Panc1 (cell line): ENCODE results near the gene KIF18B.

ENCODE experiments used
- CTCF ChIP-seq: fragments of 450-650 bp; IDR thresholded peaks from 2 replicates; pipeline ENCODE4 v1.5.1; 2017; ENCODE audit warnings: mild to moderate bottlenecking
- POLR2AphosphoS5 ChIP-seq: IDR thresholded peaks from 2 replicates; pipeline ENCODE4 v1.6.1; 2012; ENCODE audit warnings: mild to moderate bottlenecking, low read depth, low read length, moderate library complexity
- REST ChIP-seq, 2 experiments: IDR thresholded peaks; 2 replicates each; pipeline ENCODE4 v1.6.1; 2011 to 2012; ENCODE audit warnings: low read depth in 2 of 2, control low read depth in 1 of 2, low read length in 1 of 2, mild to moderate bottlenecking in 1 of 2, moderate library complexity in 1 of 2; ENCODE audit not compliant: insufficient read depth in 1 of 2
- SIN3A ChIP-seq: IDR thresholded peaks from 2 replicates; pipeline ENCODE4 v1.6.1; 2012; ENCODE audit warnings: low read depth, mild to moderate bottlenecking, low read length, moderate library complexity, borderline replicate concordance; ENCODE audit not compliant: insufficient read depth
- TCF7L2 ChIP-seq: IDR thresholded peaks from 2 replicates; pipeline ENCODE4 v1.6.1; 2011; ENCODE audit warnings: mild to moderate bottlenecking, low read depth, low read length, inconsistent platforms

- TF ChIP-seq CTCF (no peak), REST (IDR thresholded peaks at IDR 0.05; ENCODE audit: insufficient read depth in 1 of 2, low read depth in 2 of 2, low read length in 1 of 2) (no peak), POLR2AphosphoS5 (no peak), SIN3A (no peak), TCF7L2 (no peak)
Observed at GRCh38 chr17:44965481-44966234, 18.1 kb upstream of the KIF18B start.
